ENCODE data around the gene CCDC181.

DNA sequence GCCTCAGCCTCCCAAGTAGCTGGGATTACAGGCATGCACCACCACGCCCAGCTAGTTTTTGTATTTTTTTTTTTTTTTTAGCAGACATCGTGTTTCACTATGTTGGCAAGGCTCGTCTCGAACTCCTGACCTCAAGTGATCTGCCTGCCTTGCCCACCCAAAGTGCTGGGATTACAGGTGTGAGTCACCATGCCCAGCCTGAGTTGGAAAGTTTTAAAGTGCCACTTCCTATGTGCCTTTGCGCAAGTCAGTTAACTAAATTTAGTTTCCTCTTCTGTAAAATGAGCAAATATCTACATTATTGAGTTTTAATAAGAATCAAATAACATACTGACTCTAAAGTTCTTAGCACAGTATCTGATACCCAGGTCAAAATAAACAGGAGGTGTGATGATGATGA is 46.1 kb upstream of the CCDC181 start:
- TF ChIP-seq, protein P1, sequence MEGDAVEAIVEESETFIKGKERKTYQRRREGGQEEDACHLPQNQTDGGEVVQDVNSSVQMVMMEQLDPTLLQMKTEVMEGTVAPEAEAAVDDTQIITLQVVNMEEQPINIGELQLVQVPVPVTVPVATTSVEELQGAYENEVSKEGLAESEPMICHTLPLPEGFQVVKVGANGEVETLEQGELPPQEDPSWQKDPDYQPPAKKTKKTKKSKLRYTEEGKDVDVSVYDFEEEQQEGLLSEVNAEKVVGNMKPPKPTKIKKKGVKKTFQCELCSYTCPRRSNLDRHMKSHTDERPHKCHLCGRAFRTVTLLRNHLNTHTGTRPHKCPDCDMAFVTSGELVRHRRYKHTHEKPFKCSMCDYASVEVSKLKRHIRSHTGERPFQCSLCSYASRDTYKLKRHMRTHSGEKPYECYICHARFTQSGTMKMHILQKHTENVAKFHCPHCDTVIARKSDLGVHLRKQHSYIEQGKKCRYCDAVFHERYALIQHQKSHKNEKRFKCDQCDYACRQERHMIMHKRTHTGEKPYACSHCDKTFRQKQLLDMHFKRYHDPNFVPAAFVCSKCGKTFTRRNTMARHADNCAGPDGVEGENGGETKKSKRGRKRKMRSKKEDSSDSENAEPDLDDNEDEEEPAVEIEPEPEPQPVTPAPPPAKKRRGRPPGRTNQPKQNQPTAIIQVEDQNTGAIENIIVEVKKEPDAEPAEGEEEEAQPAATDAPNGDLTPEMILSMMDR (IDR thresholded peaks at IDR 0.05) = no peak
- TF ChIP-seq POLR2A (IDR thresholded peaks at IDR 0.05) = no peak
- TF ChIP-seq POLR2AphosphoS5 (IDR thresholded peaks at IDR 0.05) = no peak
